Stimulated activated CD8-positive, alpha-beta memory T cell treated with anti-CD3 and anti-CD28 coated beads, Interleukin-4, amount 100 ng/mL, for 48 hours (primary cell): ENCODE measurements around the gene TEX26.

Experiments
- DNase-seq: peaks from one replicate; pipeline ENCODE4 v3.0.0-alpha.2; 2020

The TEX26 gene

DNA sequence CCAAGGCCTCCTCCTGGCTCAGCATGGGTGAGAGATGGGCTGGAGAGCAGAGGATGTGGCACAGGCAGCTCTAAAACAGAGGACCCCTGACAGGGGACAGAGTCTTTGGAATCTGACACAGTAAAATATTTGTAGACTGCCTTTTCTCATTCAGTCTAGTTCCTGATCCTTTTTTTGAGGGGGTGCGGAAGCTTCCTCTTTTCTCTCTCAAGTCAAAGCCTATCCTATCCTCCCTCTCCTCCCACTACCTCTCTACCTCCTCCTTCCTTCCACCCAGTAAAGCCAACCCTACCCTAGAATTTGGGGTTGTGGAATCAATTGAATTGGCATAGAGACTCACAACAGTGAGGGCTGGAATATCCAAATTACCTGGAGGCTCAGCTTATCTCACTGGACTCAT lies 82.0 kb downstream of the TEX26 start:
- DNase-seq, result no peak

DNA sequence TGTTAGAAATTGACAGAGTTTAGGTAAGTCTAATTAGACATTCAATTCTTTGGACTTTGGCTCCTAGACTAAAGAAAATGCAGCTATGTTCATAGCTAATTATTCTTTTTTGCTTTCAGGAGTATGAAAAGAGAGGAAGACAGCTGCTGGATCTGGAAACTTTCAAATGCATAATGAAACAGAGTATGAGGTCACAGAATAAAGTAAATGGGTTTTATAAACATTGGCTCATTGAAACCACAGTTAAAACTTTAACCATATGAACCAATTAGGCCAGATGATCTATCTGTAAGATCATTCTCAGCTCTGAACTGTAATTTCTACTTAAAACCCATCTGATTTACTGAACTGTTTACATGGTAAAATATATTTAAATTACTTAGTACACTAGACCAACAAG lies 82.7 kb downstream of the TEX26 start:
- DNase-seq, result no peak

DNA sequence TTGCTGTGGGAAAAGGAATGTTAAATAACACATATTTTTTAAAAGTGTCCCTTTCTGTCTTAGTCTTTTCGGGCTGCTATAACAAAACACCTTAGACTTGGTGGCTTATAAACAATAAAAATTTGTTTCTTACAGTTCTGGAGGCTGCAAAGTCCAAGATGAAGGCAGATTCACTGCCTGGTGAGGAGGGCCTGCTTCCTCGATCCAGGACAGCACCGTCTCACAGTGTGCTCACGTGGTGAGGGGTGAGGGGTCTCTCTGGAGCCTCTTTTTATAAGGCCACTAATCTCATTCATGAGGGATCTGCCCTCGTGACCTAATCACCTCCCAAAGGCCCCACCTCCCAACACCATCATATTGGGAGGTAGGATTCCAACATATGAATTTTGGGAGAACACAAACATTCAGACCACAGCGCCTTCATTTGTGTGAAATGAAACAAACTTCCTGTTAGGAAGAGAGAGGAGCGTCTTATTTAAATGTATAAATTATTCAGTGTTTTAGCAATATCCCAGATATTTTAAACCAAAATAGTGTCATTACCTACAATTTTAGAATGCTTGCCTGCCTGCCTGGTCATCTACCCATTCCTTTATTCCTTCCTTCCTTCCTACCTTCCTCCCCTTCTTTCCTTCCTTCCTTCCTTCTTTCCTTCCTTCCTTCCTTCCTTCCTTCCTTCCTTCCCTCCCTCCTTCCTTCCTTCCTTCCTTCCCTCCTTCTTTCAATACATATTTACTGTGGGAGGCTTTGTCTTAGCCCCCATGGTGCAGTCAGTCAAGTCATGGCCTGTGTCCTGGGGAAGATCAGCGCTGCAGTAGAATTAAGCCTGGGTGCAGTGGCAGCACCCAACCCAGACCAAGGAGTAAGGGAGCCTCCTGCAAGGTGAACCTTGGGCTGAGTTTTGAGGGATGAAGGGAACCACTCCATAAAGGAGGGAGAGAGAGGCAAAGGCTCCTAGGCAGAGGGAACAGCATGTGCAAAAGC lies 84.2 kb downstream of the TEX26 start:
- no peak for DNase-seq

DNA sequence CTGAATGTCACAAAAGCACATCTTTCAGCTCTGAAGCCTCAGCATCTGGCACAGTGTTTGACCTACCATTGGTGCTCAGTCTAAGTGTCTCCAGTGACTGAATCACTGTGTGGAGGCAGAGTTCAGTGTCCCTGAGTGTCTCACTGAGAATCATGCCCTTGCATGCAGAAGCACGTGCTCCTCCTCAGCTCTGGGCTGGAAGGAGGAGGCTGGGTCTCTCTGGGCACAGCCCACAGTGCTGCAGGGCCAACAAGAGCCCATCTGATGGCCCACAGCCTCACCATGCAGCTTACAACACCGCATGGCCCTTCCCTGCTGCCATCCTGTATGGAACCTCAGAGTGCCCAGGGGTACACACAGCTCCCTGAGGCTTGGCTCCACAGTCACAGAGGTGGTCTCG lies 86.1 kb downstream of the TEX26 start:
- DNase-seq, result no peak

DNA sequence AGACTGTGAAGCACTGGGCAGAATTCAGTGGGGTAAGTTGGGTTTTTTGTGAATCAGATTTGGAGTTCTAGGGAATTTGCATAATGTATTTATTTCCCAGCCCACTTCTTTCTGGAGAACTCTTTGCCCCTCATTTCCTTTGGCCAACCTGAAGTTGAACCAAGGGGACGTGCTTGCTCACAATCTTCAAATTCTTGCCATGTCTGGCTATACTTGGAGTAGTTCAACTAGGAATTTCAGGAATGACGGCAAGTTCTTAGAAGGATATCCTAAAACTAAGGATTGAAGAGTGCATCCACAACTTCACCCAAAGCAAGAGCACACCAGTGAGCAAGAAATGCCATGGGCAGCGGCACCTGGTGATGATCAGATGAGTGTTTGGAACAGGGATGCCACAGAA lies 88.5 kb downstream of the TEX26 start:
- DNase-seq, result no peak

DNA sequence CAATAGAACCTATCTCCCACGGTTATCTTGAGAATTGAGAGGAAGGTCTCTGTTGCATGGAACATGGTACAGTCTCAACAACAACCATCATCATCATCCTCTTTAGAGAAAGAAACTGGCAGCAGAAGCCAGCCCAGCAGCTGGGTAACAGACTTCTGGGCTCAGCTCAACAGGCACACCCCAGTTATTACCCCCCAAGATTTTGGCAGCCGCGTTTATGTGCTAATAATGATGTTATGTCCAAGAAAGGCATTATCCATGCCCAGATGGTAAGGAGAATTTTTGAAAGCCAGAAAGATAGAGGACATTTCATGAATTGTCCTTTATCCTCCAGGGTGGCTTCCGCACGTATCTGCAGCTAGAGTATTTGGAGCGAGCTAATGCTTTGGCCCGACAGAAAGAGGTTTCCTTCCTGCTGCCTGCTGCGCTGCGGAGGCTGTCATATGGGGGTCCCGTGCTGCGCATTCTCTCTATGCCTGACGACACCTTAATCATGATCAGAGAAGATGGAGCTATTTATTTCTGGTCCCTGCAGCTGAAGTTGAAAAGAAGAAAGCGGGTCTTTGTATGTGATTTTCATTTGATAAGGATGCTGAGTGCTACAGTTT lies 89.9 kb downstream of the TEX26 start:
- no peak for DNase-seq

DNA sequence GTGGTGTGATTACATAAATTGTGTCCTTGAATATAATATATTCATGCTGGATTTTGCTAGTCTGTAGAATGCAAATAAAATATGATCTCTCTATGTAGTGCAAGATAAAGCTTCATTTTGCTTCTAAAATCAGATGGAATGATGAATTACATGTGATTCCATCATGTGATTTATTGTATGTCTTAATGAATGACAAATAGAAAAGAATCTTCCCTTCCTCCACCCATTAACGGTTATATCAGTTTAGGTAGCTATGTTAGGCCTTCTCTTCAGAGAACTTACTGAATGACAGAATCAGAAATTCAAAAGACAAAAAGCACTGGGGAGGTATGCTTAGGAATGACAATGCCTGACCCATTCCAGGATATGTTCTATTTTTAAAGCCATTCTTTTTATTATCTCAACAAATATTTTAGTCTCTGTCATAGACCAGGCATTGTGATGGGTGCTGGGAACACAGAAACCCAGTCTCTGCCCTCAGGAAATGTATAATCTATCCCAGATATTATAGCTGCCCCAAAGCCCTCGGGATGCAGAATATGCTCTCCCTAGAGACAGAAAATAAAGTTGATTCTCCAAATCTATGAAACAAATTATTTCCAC lies 90.6 kb downstream of the TEX26 start:
- no peak for DNase-seq
